ENCODE results near the gene LTB4R2.
A peak's percentile ranks its signal among the peaks of the same experiment; 100 is the strongest.

DNA sequence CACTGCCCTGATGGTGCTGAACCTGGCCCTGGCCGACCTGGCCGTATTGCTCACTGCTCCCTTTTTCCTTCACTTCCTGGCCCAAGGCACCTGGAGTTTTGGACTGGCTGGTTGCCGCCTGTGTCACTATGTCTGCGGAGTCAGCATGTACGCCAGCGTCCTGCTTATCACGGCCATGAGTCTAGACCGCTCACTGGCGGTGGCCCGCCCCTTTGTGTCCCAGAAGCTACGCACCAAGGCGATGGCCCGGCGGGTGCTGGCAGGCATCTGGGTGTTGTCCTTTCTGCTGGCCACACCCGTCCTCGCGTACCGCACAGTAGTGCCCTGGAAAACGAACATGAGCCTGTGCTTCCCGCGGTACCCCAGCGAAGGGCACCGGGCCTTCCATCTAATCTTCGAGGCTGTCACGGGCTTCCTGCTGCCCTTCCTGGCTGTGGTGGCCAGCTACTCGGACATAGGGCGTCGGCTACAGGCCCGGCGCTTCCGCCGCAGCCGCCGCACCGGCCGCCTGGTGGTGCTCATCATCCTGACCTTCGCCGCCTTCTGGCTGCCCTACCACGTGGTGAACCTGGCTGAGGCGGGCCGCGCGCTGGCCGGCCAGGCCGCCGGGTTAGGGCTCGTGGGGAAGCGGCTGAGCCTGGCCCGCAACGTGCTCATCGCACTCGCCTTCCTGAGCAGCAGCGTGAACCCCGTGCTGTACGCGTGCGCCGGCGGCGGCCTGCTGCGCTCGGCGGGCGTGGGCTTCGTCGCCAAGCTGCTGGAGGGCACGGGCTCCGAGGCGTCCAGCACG, 6.1 kb downstream of the LTB4R2 start:
- TF ChIP-seq, protein P1, sequence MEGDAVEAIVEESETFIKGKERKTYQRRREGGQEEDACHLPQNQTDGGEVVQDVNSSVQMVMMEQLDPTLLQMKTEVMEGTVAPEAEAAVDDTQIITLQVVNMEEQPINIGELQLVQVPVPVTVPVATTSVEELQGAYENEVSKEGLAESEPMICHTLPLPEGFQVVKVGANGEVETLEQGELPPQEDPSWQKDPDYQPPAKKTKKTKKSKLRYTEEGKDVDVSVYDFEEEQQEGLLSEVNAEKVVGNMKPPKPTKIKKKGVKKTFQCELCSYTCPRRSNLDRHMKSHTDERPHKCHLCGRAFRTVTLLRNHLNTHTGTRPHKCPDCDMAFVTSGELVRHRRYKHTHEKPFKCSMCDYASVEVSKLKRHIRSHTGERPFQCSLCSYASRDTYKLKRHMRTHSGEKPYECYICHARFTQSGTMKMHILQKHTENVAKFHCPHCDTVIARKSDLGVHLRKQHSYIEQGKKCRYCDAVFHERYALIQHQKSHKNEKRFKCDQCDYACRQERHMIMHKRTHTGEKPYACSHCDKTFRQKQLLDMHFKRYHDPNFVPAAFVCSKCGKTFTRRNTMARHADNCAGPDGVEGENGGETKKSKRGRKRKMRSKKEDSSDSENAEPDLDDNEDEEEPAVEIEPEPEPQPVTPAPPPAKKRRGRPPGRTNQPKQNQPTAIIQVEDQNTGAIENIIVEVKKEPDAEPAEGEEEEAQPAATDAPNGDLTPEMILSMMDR (IDR thresholded peaks at IDR 0.05): peak in 1 of 3 donors; percentile 62
- TF ChIP-seq POLR2A (IDR thresholded peaks at IDR 0.05): no peak

Data from lower leg skin (tissue), 3 donors.